ENCODE results near the gene CD68.
"Not testable (repeated sequence)": the region's sequence is repeated elsewhere in the genome, so short reads cannot be mapped to it uniquely, and the experiment has no call there.

CD68 gene

DNA sequence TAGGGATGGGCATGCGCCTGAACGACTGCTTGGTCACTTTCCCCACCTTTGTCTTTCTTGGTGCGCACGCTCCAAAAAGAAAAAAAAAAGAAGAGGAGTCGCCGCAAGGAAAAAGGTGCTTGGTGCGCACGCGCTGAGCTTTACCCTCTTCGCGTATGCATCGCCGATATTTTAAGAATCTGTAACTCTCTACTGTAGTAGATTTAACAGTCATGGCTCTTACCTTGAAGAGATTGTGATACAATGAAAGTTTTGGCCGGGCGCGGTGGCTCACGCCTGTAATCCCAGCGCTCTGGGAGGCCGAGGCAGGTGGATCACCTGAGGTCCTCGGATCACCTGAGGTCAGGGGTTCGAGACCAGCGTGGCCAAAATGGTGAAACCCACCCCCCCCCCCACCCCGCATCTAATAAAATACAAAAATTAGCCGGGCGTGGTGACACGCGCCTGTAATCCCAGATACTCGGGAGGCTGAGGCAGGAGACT is 35.9 kb downstream of the CD68 start:
- no peak for DNase-seq

DNA sequence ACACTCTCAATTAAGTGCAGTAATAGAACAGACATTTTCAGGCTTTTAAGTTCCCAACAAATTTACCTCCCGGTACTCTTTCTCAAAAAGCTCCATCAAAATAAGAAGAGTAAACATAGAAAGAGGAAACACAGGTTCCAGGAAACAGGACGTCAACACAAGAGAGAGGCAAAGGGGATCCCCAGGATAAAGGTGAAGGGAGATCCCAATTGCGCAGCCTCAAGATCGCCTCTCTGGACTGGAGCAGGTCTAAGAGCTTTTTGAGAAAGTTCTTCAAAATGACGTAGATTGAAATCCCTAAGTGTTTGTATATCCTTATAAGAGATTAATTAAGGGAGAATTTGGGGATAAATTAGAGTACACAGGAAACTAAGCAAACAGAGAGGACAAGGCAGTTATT is 39.2 kb downstream of the CD68 start:
- no peak for DNase-seq

DNA sequence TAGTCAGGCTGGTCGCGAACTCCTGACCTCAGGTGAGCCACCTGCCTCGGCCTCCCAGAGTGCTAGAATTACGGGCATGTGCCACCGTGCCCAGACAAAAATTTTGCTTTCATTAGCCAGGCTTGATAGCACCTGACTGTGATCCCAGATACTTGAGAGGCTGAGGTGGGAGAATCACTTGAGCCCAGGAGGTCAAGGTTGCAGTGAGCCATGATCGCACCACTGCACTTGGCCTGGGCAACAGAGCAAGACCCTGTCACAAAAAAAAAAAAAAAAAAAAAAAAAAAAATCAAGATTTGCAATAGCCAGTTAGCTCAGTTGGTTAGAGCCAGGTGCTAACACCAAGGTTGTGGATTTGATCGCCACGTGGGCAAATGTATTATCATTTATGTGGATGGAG is 41.4 kb downstream of the CD68 start:
- no peak for DNase-seq

DNA sequence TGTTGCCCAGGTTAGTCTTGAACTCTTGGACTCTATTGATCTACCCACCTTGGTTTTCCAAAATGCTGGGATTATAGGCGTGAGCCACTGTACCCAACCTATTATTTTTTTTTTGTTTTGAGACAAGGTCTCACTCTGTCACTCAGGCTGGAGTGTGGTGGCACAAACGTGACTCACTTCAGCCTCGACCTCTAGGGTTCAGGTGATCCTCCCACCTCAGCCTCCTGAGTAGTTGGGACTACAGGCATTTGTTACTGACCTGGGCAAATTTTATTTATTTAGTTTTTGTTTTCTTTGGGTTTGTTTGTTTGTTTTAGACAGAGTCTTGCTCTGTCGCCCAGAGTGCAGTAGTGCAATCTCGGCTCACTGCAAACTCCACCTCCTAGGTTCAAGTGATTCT is 44.2 kb downstream of the CD68 start:
- DNase-seq = no peak

DNA sequence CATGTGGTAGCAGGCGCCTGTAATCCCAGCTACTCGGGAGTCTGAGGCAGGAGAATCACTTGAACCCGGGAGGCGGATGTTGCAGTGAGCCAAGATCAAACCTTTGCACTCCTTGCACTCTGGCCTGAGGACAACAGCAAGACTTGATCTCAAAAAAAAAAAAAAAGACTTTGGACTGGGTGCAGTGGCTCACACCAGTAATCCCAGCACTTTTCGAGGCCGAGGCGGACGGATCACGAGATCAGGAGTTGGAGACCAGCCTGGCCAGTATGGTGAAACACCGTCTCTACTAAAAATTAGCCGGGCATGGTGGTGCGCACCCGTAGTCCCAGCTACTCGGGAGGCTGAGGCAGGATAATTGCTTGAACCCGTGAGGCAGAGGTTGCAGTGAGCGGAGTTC is 46.3 kb downstream of the CD68 start:
- not testable (repeated sequence) for DNase-seq

DNA sequence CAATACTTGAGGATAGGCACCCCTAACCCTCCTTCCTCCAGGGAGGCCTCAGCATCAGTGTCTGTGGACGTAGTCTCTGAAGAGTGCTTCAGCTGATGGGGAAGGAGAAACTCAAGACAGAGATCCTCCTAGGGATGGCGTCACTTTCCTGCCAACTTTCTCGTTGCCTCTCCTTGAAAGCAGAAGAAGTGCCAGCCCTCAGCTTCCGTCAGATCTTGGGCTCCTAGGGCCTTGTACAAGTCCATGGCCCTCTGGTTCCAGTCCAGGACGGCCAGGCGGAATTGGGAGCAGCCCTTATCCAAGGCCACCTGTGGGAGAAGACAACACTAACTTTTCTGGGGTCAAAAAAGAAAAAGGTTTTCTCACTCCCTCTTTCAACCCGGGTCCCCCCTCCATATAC is 46.9 kb downstream of the CD68 start:
- DNase-seq = no peak

DNA sequence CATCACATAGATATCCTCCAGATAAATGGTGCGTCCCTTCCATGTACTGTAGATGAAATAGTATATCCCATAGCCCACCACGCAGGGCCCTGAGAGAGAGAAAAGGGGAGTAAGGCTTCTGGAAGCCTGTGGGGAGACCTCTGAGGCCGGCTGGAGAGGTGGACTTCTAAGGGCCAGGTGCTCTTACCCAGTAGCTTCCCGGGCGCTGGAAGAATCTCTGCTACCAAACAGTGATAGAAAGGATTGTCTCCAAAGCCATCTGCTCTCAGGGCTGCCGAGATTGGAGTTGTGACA is 47.5 kb downstream of the CD68 start:
- DNase-seq = peak; percentile 51

DNA sequence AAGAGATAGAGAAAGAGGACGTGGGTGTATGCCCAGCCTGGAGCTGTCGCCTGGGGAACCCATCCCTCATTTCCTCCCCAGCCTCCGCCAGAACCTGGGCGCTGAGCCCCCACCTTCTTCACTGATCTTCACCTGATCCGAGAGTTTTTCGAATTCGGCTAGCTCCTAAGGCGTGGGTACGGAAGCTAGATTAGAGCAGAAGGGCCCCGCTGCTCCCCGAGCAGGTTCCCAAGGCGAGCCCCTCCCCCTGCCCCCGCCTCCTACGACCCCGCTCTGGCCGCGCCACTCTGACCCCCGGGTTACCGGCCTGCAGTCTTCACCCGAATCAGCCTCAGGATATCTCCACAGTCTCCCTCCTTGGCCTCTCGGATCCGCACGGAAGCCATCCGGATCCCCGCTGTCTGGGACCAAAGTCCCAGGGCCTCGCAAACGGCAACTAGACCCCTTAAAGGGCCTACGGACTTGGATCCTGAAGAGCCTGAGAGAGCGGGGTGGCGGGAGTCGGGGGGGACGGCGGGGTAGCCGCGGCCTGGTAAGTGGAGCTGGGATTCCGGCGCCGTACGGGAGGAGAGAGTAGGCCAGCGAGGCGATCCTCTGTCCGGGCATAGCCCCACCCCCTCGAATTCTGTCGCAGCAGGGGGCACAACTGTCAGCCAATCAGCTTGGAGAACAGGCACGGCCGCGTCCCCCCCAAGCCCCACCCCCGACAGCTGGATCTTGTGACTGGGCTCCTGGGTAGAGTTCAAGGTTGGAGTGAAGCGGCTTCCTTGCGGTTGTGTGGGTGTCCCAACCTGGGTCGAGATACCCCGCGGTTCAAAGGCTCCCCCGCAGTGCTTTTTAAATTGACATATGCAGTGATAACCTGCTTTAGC is 48.0 kb downstream of the CD68 start, which contains the start of gene SAT2:
SAT2 (minus strand) TSS at position 572 of the 872 bp plus-strand sequence; CDS start at position 386, 186 bp downstream.
- DNase-seq = peak; percentile 95

DNA sequence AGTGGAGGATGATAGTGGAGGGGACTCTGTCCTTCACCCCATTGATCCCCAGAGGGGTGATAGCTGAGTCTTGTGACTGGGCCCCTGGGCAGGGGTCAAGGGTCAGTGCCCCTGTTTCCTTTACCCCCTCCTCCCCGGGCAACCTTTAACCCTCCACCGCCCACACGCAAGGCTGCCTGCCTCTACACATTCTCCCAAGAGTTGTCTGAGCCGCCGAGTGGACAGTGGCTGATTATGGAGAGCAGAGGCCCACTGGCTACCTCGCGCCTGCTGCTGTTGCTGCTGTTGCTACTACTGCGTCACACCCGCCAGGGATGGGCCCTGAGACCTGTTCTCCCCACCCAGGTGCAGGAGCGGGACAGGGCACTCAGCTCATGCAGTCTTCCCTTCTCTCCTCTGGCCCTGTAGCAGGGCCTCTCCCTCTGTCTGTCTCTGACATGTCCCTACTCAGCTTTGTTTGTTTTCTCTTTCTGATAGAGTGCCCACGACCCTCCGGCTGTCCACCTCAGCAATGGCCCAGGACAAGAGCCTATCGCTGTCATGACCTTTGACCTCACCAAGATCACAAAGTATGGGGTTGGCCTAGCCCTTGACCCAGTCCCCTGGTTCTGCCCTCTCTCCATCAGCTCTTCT is 50.6 kb downstream of the CD68 start, which contains the start of gene SHBG:
SHBG (plus strand) TSS at position 197 of the 633 bp plus-strand sequence; CDS start at position 235, 38 bp downstream.
- DNase-seq = no peak

All from OCI-M1 (cell line).